Karpas-422 (cell line): Measurements from ENCODE around the gene SLC25A41. TPM values are rescaled to one million over a fixed set of nuclear protein-coding genes. Genes with fewer than 3 reads are reported as not detected.

Experiments used
- DNase-seq: peaks from one replicate; pipeline ENCODE4 v3.0.0-alpha.2; 2015
- H2AFZ ChIP-seq: fragments of 200-600 bp; sonication (generic); 2 replicates; pipeline ENCODE4 v1.6.1; 2014; ENCODE audit warnings: antibody characterized with exemption, low read length, mixed read lengths
- H3K27ac ChIP-seq: fragments of 200-600 bp; sonication (generic); 2 replicates; pipeline ENCODE4 v1.5.1; 2014; ENCODE audit warnings: mild to moderate bottlenecking, low read length, moderate library complexity
- H3K27me3 ChIP-seq: fragments of 200-600 bp; sonication (generic); 2 replicates; pipeline ENCODE4 v1.6.1; 2014; ENCODE audit warnings: low read length, mixed read lengths
- H3K36me3 ChIP-seq: fragments of 200-600 bp; sonication (generic); 2 replicates; pipeline ENCODE4 v1.6.1; 2014; ENCODE audit warnings: low read length, mixed read lengths; ENCODE audit not compliant: insufficient read depth
- H3K4me1 ChIP-seq: fragments of 200-600 bp; sonication (generic); 2 replicates; pipeline ENCODE4 v1.6.1; 2014; ENCODE audit warnings: mild to moderate bottlenecking, low read length, mixed read lengths
- H3K4me2 ChIP-seq: fragments of 200-600 bp; sonication (generic); 2 replicates; pipeline ENCODE4 v1.6.1; 2014; ENCODE audit warnings: low read length, low read depth, mild to moderate bottlenecking; ENCODE audit not compliant: poor library complexity, severe bottlenecking
- H3K4me3 ChIP-seq: fragments of 200-600 bp; sonication (generic); 2 replicates; pipeline ENCODE4 v1.5.1; 2014; ENCODE audit warnings: mild to moderate bottlenecking, antibody characterized with exemption, low read length, mixed read lengths
- H3K79me2 ChIP-seq: fragments of 200-600 bp; sonication (generic); 2 replicates; pipeline ENCODE4 v1.6.1; 2014; ENCODE audit warnings: mild to moderate bottlenecking, low read length, mixed read lengths
- H3K9ac ChIP-seq: fragments of 200-600 bp; sonication (generic); 2 replicates; pipeline ENCODE4 v1.6.0; 2014; ENCODE audit warnings: low read length
- H3K9me2 ChIP-seq: fragments of 200-600 bp; sonication (generic), shearing (Covaris generic); replicated peaks from 2 replicates; pipeline ENCODE4 v1.6.0; 2014; ENCODE audit warnings: mild to moderate bottlenecking, low read length, moderate library complexity; ENCODE audit not compliant: insufficient read depth
- H3K9me3 ChIP-seq: fragments of 300-700, 200-600 bp; sonication (generic); 2 replicates; pipeline ENCODE4 v1.6.1; 2014; ENCODE audit warnings: low read length, mixed read lengths
- H4K20me1 ChIP-seq: fragments of 200-600 bp; sonication (generic); 2 replicates; pipeline ENCODE4 v1.6.1; 2014; ENCODE audit warnings: mild to moderate bottlenecking, antibody characterized with exemption, low read length, low read depth; ENCODE audit not compliant: insufficient read depth
- small RNA-seq: library from RNA; depleted of rRNA; stranded (forward); fragments of <200 nt; gene quantifications from one replicate; pipeline ENCODE3, GENCODE V24; 2014
- total RNA-seq: library from RNA; depleted of rRNA; stranded (reverse); fragments of >200 nt; shearing (Covaris generic); gene quantifications from 2 replicates; pipeline ENCODE4 v1.2.3, GENCODE V29; 2014; ENCODE audit warnings: low replicate concordance; rRNA removed

Gene SLC25A41
- total RNA-seq, 1 experiment from 2014 or later: 1.4 TPM

DNA sequence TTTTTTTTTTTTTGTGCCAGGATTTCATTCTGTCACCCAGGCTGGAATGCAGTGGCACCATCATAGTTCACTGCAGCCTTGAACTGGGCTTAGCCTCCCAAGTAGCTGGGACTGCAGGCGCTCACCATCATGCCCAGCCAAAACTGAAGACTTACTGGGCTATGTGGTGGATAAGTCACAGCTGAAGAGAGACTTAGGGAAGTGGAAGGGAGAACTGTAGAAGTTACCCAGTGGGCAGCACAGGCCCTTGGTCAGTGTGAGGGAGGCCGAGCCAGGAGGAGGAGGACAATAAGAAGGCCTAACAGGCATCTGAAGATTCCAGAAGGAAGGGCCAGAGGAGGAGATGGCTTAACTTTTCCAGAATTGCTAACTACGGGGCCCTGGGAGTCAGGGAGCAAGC is 53.8 kb downstream of the SLC25A41 start:
- no peak overlapping the region for H2AFZ ChIP-seq
- H3K4me3 ChIP-seq: no peak overlapping the region
- H3K4me2 ChIP-seq: no peak overlapping the region
- H3K9me3 ChIP-seq: no peaks in the 10 kb centered on the region
- H4K20me1 ChIP-seq: no peaks in the 10 kb centered on the region
- H3K9me2 ChIP-seq: no peaks in the 10 kb centered on the region
- no peak overlapping the region for H3K9ac ChIP-seq
- H3K79me2 ChIP-seq: no peaks in the 10 kb centered on the region
- no peaks in the 10 kb centered on the region for H3K4me1 ChIP-seq
- peak; percentile 23 for DNase-seq
- H3K36me3 ChIP-seq: peaks cover 24% of the 10 kb centered on the region
- no peak overlapping the region for H3K27ac ChIP-seq
- H3K27me3 ChIP-seq: no peaks in the 10 kb centered on the region

DNA sequence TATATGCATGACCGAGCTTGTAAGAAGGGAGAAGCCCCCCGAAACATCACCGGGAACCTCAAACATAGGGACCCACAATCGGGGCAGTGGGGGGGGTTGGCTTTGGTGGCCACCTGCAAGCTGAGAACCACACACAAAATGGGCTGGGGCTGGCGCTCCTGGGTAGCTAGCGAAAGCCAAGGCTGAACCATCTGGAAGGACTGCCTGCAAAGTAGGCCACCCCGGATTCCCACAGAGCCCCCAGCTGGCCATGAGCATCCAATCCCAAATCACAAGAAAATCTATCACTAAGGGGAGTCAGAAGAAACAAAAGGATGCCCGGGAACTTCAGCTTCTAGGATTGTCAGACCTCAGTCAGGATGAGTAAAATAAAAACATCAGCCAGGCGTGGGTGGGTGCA is 55.1 kb downstream of the SLC25A41 start:
- H4K20me1 ChIP-seq: no peaks in the 10 kb centered on the region
- peaks cover 8% of the 10 kb centered on the region for H3K4me1 ChIP-seq
- H3K4me2 ChIP-seq: no peak overlapping the region
- no peak overlapping the region for H3K27ac ChIP-seq
- H3K27me3 ChIP-seq: no peaks in the 10 kb centered on the region
- no peak overlapping the region for H3K4me3 ChIP-seq
- H3K9me3 ChIP-seq: no peaks in the 10 kb centered on the region
- H3K9me2 ChIP-seq: no peaks in the 10 kb centered on the region
- H3K79me2 ChIP-seq: peaks cover 5% of the 10 kb centered on the region; the same call in 1 of the 2 replicates
- no peak overlapping the region for H3K9ac ChIP-seq
- H3K36me3 ChIP-seq: peaks cover 21% of the 10 kb centered on the region
- no peak overlapping the region for H2AFZ ChIP-seq
- DNase-seq: peak; percentile 37

DNA sequence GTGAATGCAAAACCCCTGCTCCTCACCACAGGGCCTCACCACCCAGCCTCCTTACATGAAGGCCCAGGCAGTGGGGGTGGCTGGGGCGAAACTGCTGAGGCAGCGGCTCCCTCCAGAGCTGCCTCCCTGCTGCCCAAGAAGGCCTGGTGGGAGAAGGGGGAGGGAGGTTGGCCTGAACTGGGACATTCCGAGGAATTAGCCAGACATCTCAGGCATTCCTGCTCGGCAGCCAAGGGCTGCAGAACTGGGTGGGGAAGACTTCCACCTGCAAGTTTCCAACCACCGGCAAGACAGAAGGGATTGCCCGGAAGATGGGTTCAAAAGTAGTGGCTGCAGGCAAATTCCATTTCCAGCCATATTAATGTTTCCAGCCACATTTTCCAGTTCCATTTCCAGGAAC is 55.5 kb downstream of the SLC25A41 start:
- H3K4me1 ChIP-seq: peaks cover 9% of the 10 kb centered on the region

DNA sequence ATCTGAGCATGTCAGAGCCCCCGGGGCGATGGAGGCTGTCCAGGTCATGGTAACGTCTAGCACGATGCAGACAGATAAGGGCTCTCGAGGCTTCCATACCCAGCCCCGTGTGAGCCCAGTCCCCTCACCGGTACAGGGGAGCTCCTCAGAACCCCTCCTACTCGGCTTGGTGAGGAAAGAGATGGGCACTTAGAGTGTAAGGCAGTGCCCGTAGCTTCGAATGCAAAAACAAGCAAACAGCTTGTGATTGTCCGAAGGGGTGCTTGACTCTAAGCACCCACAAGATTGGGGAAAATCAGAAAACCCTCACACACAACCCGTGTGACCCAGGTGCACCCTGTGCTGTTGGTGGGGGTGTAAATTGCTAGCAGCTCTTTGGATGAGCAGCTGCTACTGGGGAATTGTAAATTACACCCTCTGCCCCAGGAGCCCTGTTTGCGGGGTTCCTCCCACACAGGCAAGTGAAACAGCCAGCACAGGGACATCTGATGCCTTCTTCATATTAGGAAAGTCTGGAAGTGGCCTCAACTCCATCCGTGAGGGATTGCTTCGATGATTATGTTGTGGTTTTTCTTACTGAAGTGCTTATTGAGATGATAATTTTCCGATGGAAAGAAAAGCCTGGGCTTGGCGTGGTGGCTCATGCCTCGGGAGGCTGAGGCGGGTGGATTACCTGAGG is 56.9 kb downstream of the SLC25A41 start:
- Histone ChIP-seq H3K4me2 (no peak overlapping the region), H4K20me1 (no peaks in the 10 kb centered on the region), H3K9me2 (no peaks in the 10 kb centered on the region), H3K27me3 (no peaks in the 10 kb centered on the region), H2AFZ (no peak overlapping the region), H3K9ac (no peak overlapping the region), H3K27ac (no peak overlapping the region), H3K9me3 (no peaks in the 10 kb centered on the region), H3K79me2 (peaks cover 5% of the 10 kb centered on the region; the same call in 1 of the 2 replicates), H3K4me3 (no peak overlapping the region), H3K4me1 (peaks cover 9% of the 10 kb centered on the region), H3K36me3 (peaks cover 19% of the 10 kb centered on the region)
- DNase-seq: peak; percentile 40

More for the DNA sequence above, 55.5 kb downstream of the SLC25A41 start:
- H3K27ac ChIP-seq: no peak overlapping the region
- H3K4me2 ChIP-seq: no peak overlapping the region
- peaks cover 21% of the 10 kb centered on the region for H3K36me3 ChIP-seq
- no peaks in the 10 kb centered on the region for H3K27me3 ChIP-seq
- H4K20me1 ChIP-seq: no peaks in the 10 kb centered on the region
- no peaks in the 10 kb centered on the region for H3K9me3 ChIP-seq
- no peaks in the 10 kb centered on the region for H3K9me2 ChIP-seq
- H3K79me2 ChIP-seq: peaks cover 5% of the 10 kb centered on the region; the same call in 1 of the 2 replicates
- no peak overlapping the region for H3K9ac ChIP-seq
- H2AFZ ChIP-seq: no peak overlapping the region
- H3K4me3 ChIP-seq: no peak overlapping the region
- DNase-seq: peak; percentile 34

Small RNA genes lying within 50 kb of the gene (small RNA-seq; reads per million reads assigned to genes)
- gene MIR6790: not detected
- gene MIR6885: not detected

Other genes starting within 250 kb of the SLC25A41 start
- gene MLLT1, start 153.8 kb downstream of the SLC25A41 start, total RNA-seq: 9.3 and 19.5 TPM in 2 replicates
- not detected in 2 replicates for gene ACER1, start 100.2 kb downstream of the SLC25A41 start, total RNA-seq
- 52.1 and 128 TPM in 2 replicates for gene CLPP, start 72.2 kb downstream of the SLC25A41 start, total RNA-seq
- 94.7 and 95.7 TPM in 2 replicates for gene ALKBH7, start 61.0 kb downstream of the SLC25A41 start, total RNA-seq
- gene PSPN, start 57.8 kb downstream of the SLC25A41 start, total RNA-seq: 0.76 and 1.0 TPM in 2 replicates
- 18.2 and 35.4 TPM in 2 replicates for gene GTF2F1, start 40.6 kb downstream of the SLC25A41 start, total RNA-seq
- gene KHSRP, start 9.0 kb downstream of the SLC25A41 start, total RNA-seq: 94.5 and 217 TPM in 2 replicates
- gene SLC25A23, start 26.0 kb upstream of the SLC25A41 start, total RNA-seq: 32.1 and 44.7 TPM in 2 replicates
- 0.34 TPM in 1 of 2 replicates, not detected in the other for gene CRB3, start 30.5 kb upstream of the SLC25A41 start, total RNA-seq
- gene DENND1C, start 48.0 kb upstream of the SLC25A41 start, total RNA-seq: 19.2 and 32.0 TPM in 2 replicates
- gene TUBB4A, start 68.5 kb upstream of the SLC25A41 start, total RNA-seq: 0.45 and 0.83 TPM in 2 replicates
- 10.3 and 14.5 TPM in 2 replicates for gene TNFSF9, start 97.3 kb upstream of the SLC25A41 start, total RNA-seq
- gene CD70, start 157.4 kb upstream of the SLC25A41 start, total RNA-seq: 10.4 and 12.6 TPM in 2 replicates
- gene TNFSF14, start 236.4 kb upstream of the SLC25A41 start, total RNA-seq: 1.8 TPM in 1 of 2 replicates, not detected in the other